T-cell (primary cell): ENCODE results near the gene COL12A1. TPM values are rescaled to one million over a fixed set of nuclear protein-coding genes. Genes with fewer than 3 reads are reported as not detected.

Experiments
- ATAC-seq, 4 experiments: fragments of 200-7000 bp in 3 of 4; fragments of 150-1000 bp in 1 of 4; cut with Tn5 transposase; replicated peaks in 1 of 4; 1 replicate in 3 of 4; 2 replicates in 1 of 4; pipeline ENCODE4 v1.10.0; 2021; ENCODE audit warnings: moderate library complexity in 3 of 4, mild to moderate bottlenecking in 2 of 4, moderate number of reproducible peaks in 1 of 4
- CTCF ChIA-PET, 2 donors: fragments of 300-600 bp; sonication (Branson Sonifier 250); formaldehyde crosslinking; loops; one replicate each; lab custom pipeline; 2022; ENCODE audit warnings: antibody characterized with exemption in 2 of 2; lab: Charles Lee
- POLR2A ChIA-PET, 2 donors: fragments of 300-600 bp; sonication (Branson Sonifier 250); formaldehyde crosslinking; loops; one replicate each; lab custom pipeline; 2022; ENCODE audit warnings: antibody characterized with exemption in 2 of 2; lab: Charles Lee
- DNase-seq, 35 experiments: peaks; one replicate each; pipeline versions ENCODE4 v3.0.0 to v3.0.0-alpha.2; 2013 to 2023
- H3K27ac ChIP-seq: one replicate; pipeline ENCODE4 v1.5.1; 2013; ENCODE audit warnings: low read length
- H3K27me3 ChIP-seq, 2 experiments: replicated peaks in 1 of 2; 1 replicate in 1 of 2; 2 replicates in 1 of 2; pipeline versions ENCODE4 v1.6.1 to v1.7.0; 2013; ENCODE audit warnings: low read length in 1 of 2, mixed read lengths in 1 of 2; ENCODE audit not compliant: control insufficient read depth in 2 of 2, insufficient read depth in 2 of 2; ENCODE audit errors: extremely low read depth in 1 of 2
- H3K36me3 ChIP-seq, 2 donors: 1 replicate in 1 of 2; 2 replicates in 1 of 2; pipeline versions ENCODE4 v1.6.1 to v1.7.0; 2013; ENCODE audit warnings: low read length in 1 of 2; ENCODE audit not compliant: control insufficient read depth in 2 of 2, insufficient read depth in 1 of 2; ENCODE audit errors: extremely low read depth in 1 of 2
- H3K4me1 ChIP-seq, 2 experiments: 1 replicate in 1 of 2; 2 replicates in 1 of 2; pipeline versions ENCODE4 v1.6.1 to v1.7.0; 2013; ENCODE audit warnings: low read length in 2 of 2, mixed read lengths in 1 of 2; ENCODE audit not compliant: insufficient read depth in 2 of 2, control insufficient read depth in 1 of 2; ENCODE audit errors: extremely low read depth in 1 of 2
- H3K4me3 ChIP-seq, 2 donors: 1 replicate in 1 of 2; 2 replicates in 1 of 2; pipeline versions ENCODE4 v1.5.1 to v1.7.0; 2013; ENCODE audit warnings: mild to moderate bottlenecking in 2 of 2, low read length in 1 of 2, moderate library complexity in 1 of 2; ENCODE audit not compliant: control insufficient read depth in 1 of 2; ENCODE audit errors: extremely low read depth in 1 of 2
- H3K9me3 ChIP-seq: 2 replicates; pipeline ENCODE4 v1.7.0; 2013
- H3K27ac Mint-ChIP-seq, 2 donors: one replicate each; pipeline ENCODE4 v1.8.0; 2020 to 2021; ENCODE audit warnings: mild to moderate bottlenecking in 2 of 2, mixed read lengths in 2 of 2
- H3K27me3 Mint-ChIP-seq, 2 donors: one replicate each; pipeline ENCODE4 v1.8.0; 2021 to 2022; ENCODE audit warnings: mixed read lengths in 2 of 2
- H3K36me3 Mint-ChIP-seq: one replicate; pipeline ENCODE4 v1.8.0; 2021; ENCODE audit warnings: mixed read lengths
- H3K4me1 Mint-ChIP-seq, 3 donors: one replicate each; pipeline ENCODE4 v1.8.0; 2020 to 2022; ENCODE audit warnings: mixed read lengths in 3 of 3, mild to moderate bottlenecking in 1 of 3
- H3K4me3 Mint-ChIP-seq, 3 donors: one replicate each; pipeline ENCODE4 v1.8.0; 2020 to 2022; ENCODE audit warnings: mild to moderate bottlenecking in 3 of 3, mixed read lengths in 3 of 3, moderate library complexity in 3 of 3
- H3K9me3 Mint-ChIP-seq, 3 donors: one replicate each; pipeline ENCODE4 v1.8.0; 2020 to 2022; ENCODE audit warnings: mixed read lengths in 3 of 3
- WGBS: methylation state at CpG from one replicate; pipeline ENCODE4 v1.1.5; 2013; ENCODE audit warnings: missing lambda C conversion rate; ENCODE audit not compliant: insufficient coverage; 5-methylcytosine and 5-hydroxymethylcytosine counted together
- total RNA-seq, 35 experiments: library from RNA in 6 of 35; stranded (reverse) in 6 of 35; fragments of 120-200 nt in 1 of 35; gene quantifications; one replicate each; pipeline versions ENCODE4 v1.2.1 to v1.2.4 and lab custom pipeline; 2013 to 2026

Gene COL12A1
- total RNA-seq, 5 donors from 2014 or later (not counting 1 experiment from before 2014, with no cell fraction given), result 0.59 to 0.95 (median 0.76) TPM; not detected in 2

DNA sequence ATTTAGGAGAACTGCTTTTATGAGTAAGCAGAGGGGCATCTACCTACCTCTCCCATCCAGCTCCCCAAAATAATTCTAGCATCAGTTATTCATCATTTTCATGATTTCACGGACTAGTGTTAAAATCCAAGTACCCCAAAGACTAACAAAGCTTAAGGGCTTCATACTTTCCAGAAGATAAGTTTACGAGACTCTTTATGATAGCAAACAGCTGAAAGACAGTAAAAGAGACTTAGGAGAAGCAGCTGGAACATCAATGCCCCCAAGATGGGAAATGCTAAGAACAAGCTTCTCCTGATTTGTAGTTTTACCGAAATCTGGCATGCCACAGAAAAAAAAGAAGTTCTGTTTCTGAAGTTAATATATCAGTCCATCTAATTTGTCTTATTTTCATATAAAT, 70.0 kb downstream of the COL12A1 start:
- H3K4me1 Mint-ChIP-seq, result no peaks in the 10 kb centered on the region
- no peak for DNase-seq
- H3K4me3 Mint-ChIP-seq, result no peak overlapping the region
- H3K36me3 Mint-ChIP-seq, result no peaks in the 10 kb centered on the region
- 70% methylated on average over 2 of the region's 3 CpGs for WGBS
- ChIA-PET CTCF (no interaction called here), POLR2A (no interaction called here)
- H3K27ac Mint-ChIP-seq, result no peak overlapping the region
- no peak for ATAC-seq
- Histone ChIP-seq H3K27me3 (no peaks in the 10 kb centered on the region), H3K4me3 (no peak overlapping the region), H3K4me1 (no peaks in the 10 kb centered on the region), H3K36me3 (no peaks in the 10 kb centered on the region), H3K9me3 (no peaks in the 10 kb centered on the region), H3K27ac (no peak overlapping the region)
- H3K27me3 Mint-ChIP-seq, result no peaks in the 10 kb centered on the region
- H3K9me3 Mint-ChIP-seq, result no peaks in the 10 kb centered on the region

DNA sequence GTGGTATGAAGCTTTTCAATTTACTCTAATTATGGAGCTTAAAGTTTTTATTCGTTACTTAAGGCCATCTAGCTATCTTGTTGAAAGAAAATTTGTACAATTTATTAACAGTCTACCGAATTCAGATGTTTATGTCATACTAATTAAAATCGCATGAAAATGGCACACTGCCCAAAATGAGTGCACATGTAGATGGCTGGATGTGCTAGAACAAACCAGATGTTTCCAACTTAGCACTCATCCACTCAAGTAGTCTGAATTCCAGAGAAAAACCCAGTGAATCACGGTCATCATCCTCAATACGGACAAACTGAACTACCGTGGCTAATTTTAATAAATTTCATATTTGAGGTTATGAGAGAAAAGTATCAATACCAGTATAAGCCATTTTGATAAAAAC, 70.4 kb downstream of the COL12A1 start:
- no peak overlapping the region for H3K27ac Mint-ChIP-seq
- ATAC-seq (no peak), DNase-seq (no peak)
- POLR2A ChIA-PET, result no interaction called here
- H3K36me3 ChIP-seq, result no peaks in the 10 kb centered on the region
- CTCF ChIA-PET, result no interaction called here
- H3K36me3 Mint-ChIP-seq, result no peaks in the 10 kb centered on the region
- no peaks in the 10 kb centered on the region for H3K9me3 ChIP-seq
- H3K4me3 Mint-ChIP-seq, result no peak overlapping the region
- H3K27me3 Mint-ChIP-seq, result no peaks in the 10 kb centered on the region
- WGBS, result no CpG with 5 or more reads among the region's 6 CpGs
- H3K27ac ChIP-seq, result no peak overlapping the region
- H3K4me1 ChIP-seq, result no peaks in the 10 kb centered on the region
- no peaks in the 10 kb centered on the region for H3K27me3 ChIP-seq
- H3K4me1 Mint-ChIP-seq, result no peaks in the 10 kb centered on the region
- no peak overlapping the region for H3K4me3 ChIP-seq
- H3K9me3 Mint-ChIP-seq, result no peaks in the 10 kb centered on the region

DNA sequence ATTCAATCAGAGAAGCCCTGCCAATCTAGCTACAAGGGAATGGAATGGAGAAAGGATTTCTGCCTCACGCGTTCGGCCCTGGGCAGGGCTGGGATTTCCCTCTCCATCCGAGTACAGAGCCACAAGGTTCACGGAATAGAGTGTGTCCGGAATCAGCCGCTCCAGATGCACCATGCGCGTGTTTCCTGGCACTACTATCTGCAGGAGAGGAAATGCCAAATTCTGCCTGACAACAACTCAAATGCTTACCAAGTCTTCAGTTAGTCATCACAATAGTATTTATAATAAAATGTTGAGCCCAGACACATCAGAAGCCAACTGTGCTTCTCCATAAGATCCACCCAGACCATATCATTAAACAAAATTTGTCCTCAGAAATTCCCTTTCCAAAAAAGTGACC, 75.1 kb downstream of the COL12A1 start:
- Mint-ChIP-seq H3K27ac (no peak overlapping the region), H3K9me3 (no peaks in the 10 kb centered on the region), H3K36me3 (no peaks in the 10 kb centered on the region), H3K4me3 (no peak overlapping the region), H3K27me3 (peaks cover 0 to 4% of the 10 kb centered on the region in 2 donors), H3K4me1 (no peaks in the 10 kb centered on the region)
- Histone ChIP-seq H3K27me3 (no peaks in the 10 kb centered on the region), H3K4me1 (no peaks in the 10 kb centered on the region), H3K36me3 (no peaks in the 10 kb centered on the region), H3K9me3 (no peaks in the 10 kb centered on the region), H3K4me3 (no peak overlapping the region), H3K27ac (no peak overlapping the region)
- POLR2A ChIA-PET, result interaction anchor here in 1 of 2 donors (0.6 kb wide), 1 partner anchor 85 kb away, joined by 3 read pairs; no protein-coding TSS in a partner anchor
- DNase-seq (no peak), ATAC-seq (no peak)
- CTCF ChIA-PET, result interaction anchor here in 1 of 2 donors (0.6 kb wide), 1 partner anchor 926 kb away, joined by 6 read pairs; no protein-coding TSS in a partner anchor
- WGBS, result 85% methylated on average over 9 of the region's 9 CpGs

DNA sequence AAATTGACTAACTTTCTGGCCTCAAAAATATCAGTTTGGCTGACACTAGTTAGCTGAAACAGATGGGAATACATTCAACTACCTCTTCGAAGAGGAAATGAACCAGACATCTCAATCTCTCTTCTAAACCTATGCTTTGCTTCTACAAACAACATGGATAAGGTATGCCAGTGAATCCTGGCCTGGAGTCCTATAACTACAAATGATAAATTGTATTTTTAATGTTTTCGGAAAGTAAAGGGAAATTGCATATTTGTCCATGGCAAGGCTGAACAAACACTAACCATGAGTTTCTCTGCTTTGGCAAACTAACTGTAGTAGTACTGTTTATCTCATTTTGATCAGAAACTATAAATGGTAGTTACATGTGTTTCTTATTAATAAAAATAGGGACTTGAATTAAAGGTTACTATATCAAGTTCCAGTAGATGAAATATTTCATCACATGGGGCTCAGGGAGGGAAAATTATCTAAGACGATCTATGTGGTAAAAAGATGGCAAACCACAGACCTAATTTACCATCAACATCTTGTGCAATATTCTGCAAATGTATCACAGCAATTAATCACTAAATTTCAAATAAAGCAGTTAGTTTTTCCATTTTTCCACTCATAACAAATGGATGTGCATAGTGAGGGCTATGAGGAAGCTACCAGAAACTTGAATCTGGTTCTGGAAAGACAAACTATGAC, 76.8 kb downstream of the COL12A1 start:
- Histone ChIP-seq H3K36me3 (no peaks in the 10 kb centered on the region), H3K27ac (no peak overlapping the region), H3K9me3 (no peaks in the 10 kb centered on the region), H3K27me3 (no peaks in the 10 kb centered on the region), H3K4me3 (no peak overlapping the region), H3K4me1 (no peaks in the 10 kb centered on the region)
- Mint-ChIP-seq H3K27me3 (peaks cover 0 to 4% of the 10 kb centered on the region in 2 donors), H3K27ac (no peak overlapping the region), H3K9me3 (no peaks in the 10 kb centered on the region), H3K36me3 (no peaks in the 10 kb centered on the region), H3K4me3 (no peak overlapping the region), H3K4me1 (no peaks in the 10 kb centered on the region)
- ATAC-seq (no peak), DNase-seq (no peak)
- ChIA-PET POLR2A (no interaction called here), CTCF (no interaction called here)
- no CpG with 5 or more reads among the region's 3 CpGs for WGBS

DNA sequence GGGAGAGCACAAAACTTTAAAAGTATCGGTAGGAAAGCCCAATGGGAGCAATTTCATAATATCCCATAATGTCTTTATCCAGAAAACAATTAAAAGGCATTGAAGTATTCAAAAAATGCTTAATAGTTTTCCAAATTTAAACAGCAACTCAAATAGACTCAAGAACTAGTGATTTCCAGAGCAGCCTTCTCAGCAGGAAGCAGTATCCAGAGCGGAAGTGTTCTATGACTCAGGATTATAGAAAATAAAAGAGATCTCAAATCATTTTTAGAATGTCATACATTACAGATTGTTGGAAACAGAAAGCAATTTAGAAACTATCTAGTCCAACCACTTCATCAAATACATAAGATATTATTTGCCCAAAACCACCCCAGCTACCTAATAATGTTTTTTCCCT, 79.3 kb downstream of the COL12A1 start:
- H3K36me3 Mint-ChIP-seq, result no peaks in the 10 kb centered on the region
- H3K27me3 Mint-ChIP-seq, result peaks cover 0 to 4% of the 10 kb centered on the region in 2 donors
- Histone ChIP-seq H3K9me3 (no peaks in the 10 kb centered on the region), H3K27me3 (no peaks in the 10 kb centered on the region), H3K4me3 (no peak overlapping the region), H3K27ac (no peak overlapping the region), H3K36me3 (no peaks in the 10 kb centered on the region), H3K4me1 (no peaks in the 10 kb centered on the region)
- H3K9me3 Mint-ChIP-seq, result no peaks in the 10 kb centered on the region
- ChIA-PET CTCF (no interaction called here), POLR2A (no interaction called here)
- H3K4me1 Mint-ChIP-seq, result no peaks in the 10 kb centered on the region
- no CpG with 5 or more reads among the region's 2 CpGs for WGBS
- no peak for ATAC-seq
- no peak overlapping the region for H3K4me3 Mint-ChIP-seq
- no peak for DNase-seq
- H3K27ac Mint-ChIP-seq, result no peak overlapping the region

DNA sequence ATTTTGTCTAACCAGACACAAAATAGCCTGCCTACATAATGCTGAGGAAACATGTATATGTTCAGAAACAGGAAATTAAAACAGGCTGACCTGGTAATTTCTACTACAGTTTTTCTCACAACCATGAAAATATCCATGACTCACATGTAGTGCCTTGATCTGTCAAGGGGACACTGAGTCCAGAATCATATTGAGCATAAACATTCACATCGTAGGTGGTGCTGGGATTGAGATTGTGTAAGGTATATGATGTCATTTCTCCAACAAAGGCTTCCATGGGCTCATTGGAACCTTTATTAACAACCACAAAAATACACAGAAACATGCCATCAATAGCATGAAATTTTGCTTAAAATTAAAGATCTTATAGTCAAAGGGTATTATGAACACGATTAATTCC, 80.9 kb downstream of the COL12A1 start:
- no peaks in the 10 kb centered on the region for H3K27me3 ChIP-seq
- no peaks in the 10 kb centered on the region for H3K9me3 ChIP-seq
- Mint-ChIP-seq H3K9me3 (no peaks in the 10 kb centered on the region), H3K27me3 (peaks cover 0 to 4% of the 10 kb centered on the region in 2 donors), H3K27ac (no peak overlapping the region), H3K36me3 (no peaks in the 10 kb centered on the region), H3K4me1 (no peaks in the 10 kb centered on the region), H3K4me3 (no peak overlapping the region)
- CTCF ChIA-PET, result no interaction called here
- ATAC-seq (no peak), DNase-seq (no peak)
- H3K27ac ChIP-seq, result no peak overlapping the region
- POLR2A ChIA-PET, result no interaction called here
- no peak overlapping the region for H3K4me3 ChIP-seq
- no peaks in the 10 kb centered on the region for H3K4me1 ChIP-seq
- no peaks in the 10 kb centered on the region for H3K36me3 ChIP-seq
- WGBS, result no CpG with 5 or more reads among the region's 2 CpGs
